Panc1 (cell line): ENCODE measurements around the gene ZNF511. TPM values are rescaled to one million over a fixed set of nuclear protein-coding genes. Genes with fewer than 3 reads are reported as not detected.

ENCODE experiments used
- ATAC-seq: fragments of 200-7000 bp; cut with Tn5 transposase; 2 replicates; pipeline ENCODE4 v1.9.1; 2020; ENCODE audit warnings: mild to moderate bottlenecking, moderate library complexity
- BruUV-seq: library from RNA; stranded (reverse); fragments of 400-500 nt; replicated peaks from 2 replicates; lab custom pipeline; 2021; lab: Mats Ljungman, UMichigan
- CTCF ChIA-PET: fragments of 300-600 bp; sonication (Branson Sonifier 250); formaldehyde crosslinking; loops from one replicate; lab custom pipeline; 2022; ENCODE audit warnings: antibody characterized with exemption; lab: Charles Lee
- POLR2A ChIA-PET: fragments of 300-600 bp; sonication (Branson Sonifier 250); formaldehyde crosslinking; loops from one replicate; lab custom pipeline; 2022; ENCODE audit warnings: antibody characterized with exemption; lab: Charles Lee
- DNase-seq: peaks from one replicate; pipeline ENCODE4 v3.0.0-alpha.2; 2010; ENCODE audit warnings: low read depth, low spot score
- H3K27ac ChIP-seq: 2 replicates; pipeline ENCODE4 v1.5.1; 2011; ENCODE audit warnings: mild to moderate bottlenecking, low read length, inconsistent platforms
- H3K27me3 ChIP-seq: fragments of 200-500 bp; sonication (Bioruptor generic); 2 replicates; pipeline ENCODE4 v1.6.0; 2014; ENCODE audit warnings: low read length, inconsistent platforms; ENCODE audit not compliant: control insufficient read depth, insufficient read depth
- H3K36me3 ChIP-seq: fragments of 200-500 bp; sonication (Bioruptor generic); 2 replicates; pipeline ENCODE4 v1.5.1; 2014; ENCODE audit warnings: inconsistent platforms, mild to moderate bottlenecking, low read length, moderate library complexity; ENCODE audit not compliant: control insufficient read depth, insufficient read depth
- H3K4me1 ChIP-seq: 2 replicates; pipeline ENCODE4 v1.5.1; 2011; ENCODE audit warnings: inconsistent platforms, mild to moderate bottlenecking, low read length, moderate library complexity; ENCODE audit not compliant: control insufficient read depth, insufficient read depth
- H3K4me3 ChIP-seq, 2 experiments: 2 replicates each; pipeline ENCODE4 v1.5.1; 2011 to 2012; ENCODE audit warnings: low read depth in 2 of 2, low read length in 2 of 2, mild to moderate bottlenecking in 2 of 2, inconsistent platforms in 1 of 2, moderate library complexity in 1 of 2
- H3K9me3 ChIP-seq: fragments of 200-500 bp; sonication (Bioruptor generic); 2 replicates; pipeline ENCODE4 v1.5.1; 2014; ENCODE audit warnings: low read depth, mild to moderate bottlenecking, inconsistent platforms, low read length, moderate library complexity; ENCODE audit not compliant: control insufficient read depth, insufficient read depth
- POLR2AphosphoS5 ChIP-seq: IDR thresholded peaks from 2 replicates; pipeline ENCODE4 v1.6.1; 2012; ENCODE audit warnings: mild to moderate bottlenecking, low read depth, low read length, moderate library complexity
- SIN3A ChIP-seq: IDR thresholded peaks from 2 replicates; pipeline ENCODE4 v1.6.1; 2012; ENCODE audit warnings: low read depth, mild to moderate bottlenecking, low read length, moderate library complexity, borderline replicate concordance; ENCODE audit not compliant: insufficient read depth
- TCF7L2 ChIP-seq: IDR thresholded peaks from 2 replicates; pipeline ENCODE4 v1.6.1; 2011; ENCODE audit warnings: mild to moderate bottlenecking, low read depth, low read length, inconsistent platforms
- in situ Hi-C: cut with HindIII; loops from 2 replicates; pipeline ENCODE4 v1.10.0; 2016; ENCODE audit warnings: low sequenced_read_pairs, low pct_unique_long_range_greater_than_20kb
- intact Hi-C: fragments of 100-400 bp; cut with micrococcal nuclease; formaldehyde crosslinking; loops from one replicate; pipeline ENCODE4 v1.10.0; 2022; ENCODE audit not compliant: unreplicated experiment
- total RNA-seq: library from RNA; stranded (reverse); gene quantifications from one replicate; pipeline ENCODE4 v1.2.1, GENCODE V29; 2021; ENCODE audit not compliant: unreplicated experiment
- TF ChIP-seq, protein P1 (sequence below), 2 experiments: IDR thresholded peaks; 2 replicates each; pipeline ENCODE4 v1.6.1; 2011 to 2012; ENCODE audit warnings: low read depth in 2 of 2, control low read depth in 1 of 2, low read length in 1 of 2, mild to moderate bottlenecking in 1 of 2, moderate library complexity in 1 of 2; ENCODE audit not compliant: insufficient read depth in 1 of 2
- TF ChIP-seq, protein P2 (sequence below): fragments of 450-650 bp; IDR thresholded peaks from 2 replicates; pipeline ENCODE4 v1.5.1; 2017; ENCODE audit warnings: mild to moderate bottlenecking

Gene ZNF511
- total RNA-seq, 1 experiment from 2014 or later = 93.8 TPM

DNA sequence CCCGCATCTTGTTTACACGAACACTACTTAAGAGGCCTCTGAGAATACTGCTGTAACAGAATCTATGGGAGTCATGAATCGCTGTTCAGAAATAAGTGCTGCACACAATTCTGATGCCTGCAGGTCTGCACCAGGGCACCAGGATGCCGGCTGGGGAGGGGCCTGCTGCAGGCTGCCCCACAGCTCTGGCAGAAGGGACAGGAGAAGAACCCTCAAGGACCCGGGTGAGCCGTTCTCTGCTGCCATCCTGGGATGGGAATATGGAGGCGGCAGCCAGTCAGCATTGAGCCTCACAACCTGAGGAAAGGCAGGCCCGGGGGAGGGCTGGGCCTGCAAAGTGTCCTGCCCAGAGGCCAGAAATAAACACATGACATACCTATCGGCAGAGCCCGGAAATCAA, 11.2 kb upstream of the ZNF511 start:
- no peaks in the 10 kb centered on the region for H3K27me3 ChIP-seq
- H3K9me3 ChIP-seq = no peaks in the 10 kb centered on the region
- H3K36me3 ChIP-seq = peaks cover 9% of the 10 kb centered on the region; the same call in 1 of the 2 replicates
- CTCF ChIA-PET = no interaction called here
- DNase-seq (no peak), ATAC-seq (no peak)
- no peak overlapping the region for H3K27ac ChIP-seq
- no TSS peak for BruUV-seq
- H3K4me1 ChIP-seq = no peaks in the 10 kb centered on the region
- POLR2A ChIA-PET = no interaction called here
- TF ChIP-seq, protein P1, sequence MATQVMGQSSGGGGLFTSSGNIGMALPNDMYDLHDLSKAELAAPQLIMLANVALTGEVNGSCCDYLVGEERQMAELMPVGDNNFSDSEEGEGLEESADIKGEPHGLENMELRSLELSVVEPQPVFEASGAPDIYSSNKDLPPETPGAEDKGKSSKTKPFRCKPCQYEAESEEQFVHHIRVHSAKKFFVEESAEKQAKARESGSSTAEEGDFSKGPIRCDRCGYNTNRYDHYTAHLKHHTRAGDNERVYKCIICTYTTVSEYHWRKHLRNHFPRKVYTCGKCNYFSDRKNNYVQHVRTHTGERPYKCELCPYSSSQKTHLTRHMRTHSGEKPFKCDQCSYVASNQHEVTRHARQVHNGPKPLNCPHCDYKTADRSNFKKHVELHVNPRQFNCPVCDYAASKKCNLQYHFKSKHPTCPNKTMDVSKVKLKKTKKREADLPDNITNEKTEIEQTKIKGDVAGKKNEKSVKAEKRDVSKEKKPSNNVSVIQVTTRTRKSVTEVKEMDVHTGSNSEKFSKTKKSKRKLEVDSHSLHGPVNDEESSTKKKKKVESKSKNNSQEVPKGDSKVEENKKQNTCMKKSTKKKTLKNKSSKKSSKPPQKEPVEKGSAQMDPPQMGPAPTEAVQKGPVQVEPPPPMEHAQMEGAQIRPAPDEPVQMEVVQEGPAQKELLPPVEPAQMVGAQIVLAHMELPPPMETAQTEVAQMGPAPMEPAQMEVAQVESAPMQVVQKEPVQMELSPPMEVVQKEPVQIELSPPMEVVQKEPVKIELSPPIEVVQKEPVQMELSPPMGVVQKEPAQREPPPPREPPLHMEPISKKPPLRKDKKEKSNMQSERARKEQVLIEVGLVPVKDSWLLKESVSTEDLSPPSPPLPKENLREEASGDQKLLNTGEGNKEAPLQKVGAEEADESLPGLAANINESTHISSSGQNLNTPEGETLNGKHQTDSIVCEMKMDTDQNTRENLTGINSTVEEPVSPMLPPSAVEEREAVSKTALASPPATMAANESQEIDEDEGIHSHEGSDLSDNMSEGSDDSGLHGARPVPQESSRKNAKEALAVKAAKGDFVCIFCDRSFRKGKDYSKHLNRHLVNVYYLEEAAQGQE (IDR thresholded peaks at IDR 0.05; ENCODE audit: insufficient read depth in 1 of 2, low read depth in 2 of 2, low read length in 1 of 2) = no peak
- no peak for TF ChIP-seq POLR2AphosphoS5
- TF ChIP-seq, protein P2, sequence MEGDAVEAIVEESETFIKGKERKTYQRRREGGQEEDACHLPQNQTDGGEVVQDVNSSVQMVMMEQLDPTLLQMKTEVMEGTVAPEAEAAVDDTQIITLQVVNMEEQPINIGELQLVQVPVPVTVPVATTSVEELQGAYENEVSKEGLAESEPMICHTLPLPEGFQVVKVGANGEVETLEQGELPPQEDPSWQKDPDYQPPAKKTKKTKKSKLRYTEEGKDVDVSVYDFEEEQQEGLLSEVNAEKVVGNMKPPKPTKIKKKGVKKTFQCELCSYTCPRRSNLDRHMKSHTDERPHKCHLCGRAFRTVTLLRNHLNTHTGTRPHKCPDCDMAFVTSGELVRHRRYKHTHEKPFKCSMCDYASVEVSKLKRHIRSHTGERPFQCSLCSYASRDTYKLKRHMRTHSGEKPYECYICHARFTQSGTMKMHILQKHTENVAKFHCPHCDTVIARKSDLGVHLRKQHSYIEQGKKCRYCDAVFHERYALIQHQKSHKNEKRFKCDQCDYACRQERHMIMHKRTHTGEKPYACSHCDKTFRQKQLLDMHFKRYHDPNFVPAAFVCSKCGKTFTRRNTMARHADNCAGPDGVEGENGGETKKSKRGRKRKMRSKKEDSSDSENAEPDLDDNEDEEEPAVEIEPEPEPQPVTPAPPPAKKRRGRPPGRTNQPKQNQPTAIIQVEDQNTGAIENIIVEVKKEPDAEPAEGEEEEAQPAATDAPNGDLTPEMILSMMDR = no peak
- no peak for TF ChIP-seq SIN3A
- TF ChIP-seq TCF7L2 = no peak
- intact Hi-C loops = no loop called here
- H3K4me3 ChIP-seq = no peak overlapping the region
- in situ Hi-C loops = no loop called here

GRCh38 chr10:133298466-133298865, 10.2 kb upstream of the ZNF511 start:
- intact Hi-C loops (no loop called here), in situ Hi-C loops (no loop called here)
- Histone ChIP-seq H3K36me3 (peaks cover 7% of the 10 kb centered on the region; the same call in 1 of the 2 replicates), H3K27me3 (no peaks in the 10 kb centered on the region), H3K4me3 (no peak overlapping the region), H3K9me3 (no peaks in the 10 kb centered on the region), H3K4me1 (no peaks in the 10 kb centered on the region), H3K27ac (no peak overlapping the region)
- ChIA-PET POLR2A (no interaction called here), CTCF (no interaction called here)
- TF ChIP-seq SIN3A = no peak
- TF ChIP-seq, protein P1 (IDR thresholded peaks at IDR 0.05; ENCODE audit: insufficient read depth in 1 of 2, low read depth in 2 of 2, low read length in 1 of 2) = no peak
- TF ChIP-seq, protein P2 = no peak
- no peak for TF ChIP-seq POLR2AphosphoS5
- DNase-seq = no peak
- ATAC-seq = no peak
- BruUV-seq = no TSS peak
